Dedifferentiated amniotic fluid mesenchymal stem cell (primary cell): ENCODE results near the gene PPM1H.
"Not testable (repeated sequence)": the region's sequence is repeated elsewhere in the genome, so short reads cannot be mapped to it uniquely, and the experiment has no call there.

Experiments
- DNase-seq: peaks from one replicate; pipeline ENCODE4 v3.0.0-alpha.2; 2016; ENCODE audit errors: extremely low spot score

PPM1H gene

DNA sequence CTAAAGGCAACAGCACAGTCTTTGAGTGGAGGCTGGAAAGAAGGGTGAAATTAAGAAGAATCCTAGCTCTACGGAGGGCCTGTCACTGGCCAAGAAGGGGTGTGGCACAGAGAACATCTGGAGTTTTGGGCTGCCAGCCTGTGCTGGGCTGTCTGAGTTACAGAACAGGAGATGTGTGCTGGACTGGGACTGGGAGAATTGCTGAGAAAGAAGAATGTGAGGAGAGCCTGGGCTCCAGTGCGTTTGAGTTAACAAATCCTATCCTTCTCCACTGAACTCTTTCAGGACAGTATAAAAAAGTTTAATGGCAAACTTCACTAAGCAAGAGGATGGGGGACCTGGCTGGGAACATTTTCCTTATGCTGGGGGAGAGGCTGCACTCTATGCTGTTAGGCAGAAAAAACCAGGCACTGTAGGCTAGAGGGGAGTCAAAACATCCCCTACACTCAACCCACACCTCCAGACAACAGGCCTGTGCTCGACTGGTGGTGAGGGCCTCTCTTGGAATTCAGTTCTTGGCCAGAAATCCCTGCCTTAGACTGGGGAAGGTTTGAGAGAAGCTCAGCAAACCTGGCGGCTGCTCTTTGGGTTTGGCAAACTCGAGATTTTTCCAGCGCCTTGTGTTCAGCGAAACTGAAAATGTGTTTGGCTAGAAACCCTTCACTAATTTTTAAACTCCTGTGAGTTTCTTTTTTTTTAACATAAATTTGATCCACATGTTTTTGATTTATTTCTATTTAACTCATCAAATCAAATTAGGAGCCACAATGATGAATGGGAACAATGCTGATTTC lies 251.0 kb downstream of the PPM1H start:
- DNase-seq, result peak; percentile 68

DNA sequence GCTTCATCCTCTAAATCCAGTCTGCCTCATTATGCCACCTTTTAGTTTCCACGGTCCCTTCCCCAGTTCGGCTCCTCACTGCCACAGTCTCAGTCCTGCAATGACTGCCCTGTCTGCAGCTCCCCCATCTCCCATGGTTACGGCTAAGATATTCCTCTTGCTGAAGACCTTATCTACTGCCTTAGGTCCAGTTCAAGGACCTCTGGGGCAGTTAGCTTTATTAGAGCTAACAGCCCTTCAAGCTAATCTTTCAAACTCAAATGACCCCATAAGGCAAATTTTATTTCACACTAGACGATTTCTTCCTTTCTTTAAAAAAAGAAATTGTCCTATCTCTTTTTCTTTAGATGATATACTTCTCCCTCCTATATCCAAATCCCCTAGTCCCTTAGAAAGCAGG lies 253.6 kb downstream of the PPM1H start:
- no peak for DNase-seq

DNA sequence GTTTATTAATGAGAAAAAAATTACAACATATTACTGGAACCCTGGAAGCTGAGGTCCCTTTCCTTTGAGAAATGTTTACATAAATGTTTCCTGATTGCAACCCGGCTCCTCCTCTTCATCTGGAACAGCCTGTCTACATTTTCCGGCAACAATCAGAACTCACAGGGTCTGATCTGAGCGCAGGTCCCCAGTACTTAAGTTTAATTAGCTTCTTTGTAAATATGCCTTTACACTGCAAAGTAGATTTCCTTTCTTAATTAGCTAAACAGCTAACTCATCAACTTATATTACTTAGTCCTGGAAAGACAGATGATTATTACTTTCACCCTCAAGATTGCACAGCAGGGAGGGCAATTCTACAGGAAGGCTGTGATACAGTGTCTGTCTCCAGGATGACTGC lies 255.3 kb downstream of the PPM1H start:
- DNase-seq, result no peak

DNA sequence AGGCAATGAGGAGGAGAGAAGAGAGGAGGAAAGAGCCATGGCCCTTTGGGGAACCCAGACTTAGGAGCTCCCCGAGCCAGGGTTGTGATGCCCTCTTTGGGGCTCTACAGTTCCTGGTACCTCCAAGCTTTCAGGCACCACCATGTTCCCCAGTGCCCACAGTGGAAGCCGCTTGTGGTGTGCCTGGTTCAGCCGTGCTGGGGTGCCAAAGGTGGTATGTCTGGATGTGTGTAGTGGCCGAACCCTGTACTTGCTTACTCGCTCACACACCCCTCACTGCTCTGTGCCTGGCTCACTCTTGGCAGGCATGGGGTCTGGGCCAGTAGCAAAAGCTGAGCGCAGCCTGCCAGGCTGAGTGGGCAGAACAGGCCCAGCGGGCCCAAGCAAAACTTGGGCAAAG lies 257.6 kb downstream of the PPM1H start:
- DNase-seq, result no peak

DNA sequence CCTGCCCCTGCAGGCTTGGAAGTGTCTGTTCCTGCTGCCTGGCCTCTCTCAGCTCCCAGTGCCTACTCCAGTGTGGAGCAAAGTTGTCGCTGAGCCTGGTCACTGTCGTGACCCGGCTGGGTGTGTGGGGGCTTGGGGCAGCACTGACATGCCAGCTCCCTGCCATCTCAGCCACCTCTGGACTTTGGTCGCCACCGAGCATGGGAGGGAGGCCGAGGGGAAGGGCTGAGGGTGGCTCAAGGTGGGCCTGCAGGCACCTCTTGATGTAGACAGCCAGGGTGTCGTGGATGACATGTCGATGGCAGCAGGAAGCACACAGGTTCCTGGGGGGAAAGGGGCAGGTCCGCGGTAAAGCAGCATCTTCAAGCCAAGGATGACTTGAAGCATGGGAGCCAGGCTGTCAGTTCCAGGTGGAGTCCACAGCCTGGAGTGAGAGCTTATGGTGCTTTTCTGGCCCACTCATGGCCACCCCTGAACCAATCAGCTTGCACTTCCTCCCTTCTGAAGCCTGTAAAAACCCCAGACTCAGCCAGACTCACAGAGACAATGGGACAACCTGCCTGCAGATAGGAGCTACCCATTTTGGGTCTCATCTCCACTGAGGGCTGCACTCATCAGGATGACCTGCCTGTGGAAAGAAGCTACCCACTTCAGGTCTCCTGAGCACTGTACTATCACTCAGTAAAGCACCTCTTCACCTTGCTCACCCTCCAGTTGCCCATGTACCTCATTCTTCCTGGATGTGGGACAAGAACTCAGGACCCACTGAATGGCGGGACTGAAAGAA lies 258.2 kb downstream of the PPM1H start:
- DNase-seq, result no peak

DNA sequence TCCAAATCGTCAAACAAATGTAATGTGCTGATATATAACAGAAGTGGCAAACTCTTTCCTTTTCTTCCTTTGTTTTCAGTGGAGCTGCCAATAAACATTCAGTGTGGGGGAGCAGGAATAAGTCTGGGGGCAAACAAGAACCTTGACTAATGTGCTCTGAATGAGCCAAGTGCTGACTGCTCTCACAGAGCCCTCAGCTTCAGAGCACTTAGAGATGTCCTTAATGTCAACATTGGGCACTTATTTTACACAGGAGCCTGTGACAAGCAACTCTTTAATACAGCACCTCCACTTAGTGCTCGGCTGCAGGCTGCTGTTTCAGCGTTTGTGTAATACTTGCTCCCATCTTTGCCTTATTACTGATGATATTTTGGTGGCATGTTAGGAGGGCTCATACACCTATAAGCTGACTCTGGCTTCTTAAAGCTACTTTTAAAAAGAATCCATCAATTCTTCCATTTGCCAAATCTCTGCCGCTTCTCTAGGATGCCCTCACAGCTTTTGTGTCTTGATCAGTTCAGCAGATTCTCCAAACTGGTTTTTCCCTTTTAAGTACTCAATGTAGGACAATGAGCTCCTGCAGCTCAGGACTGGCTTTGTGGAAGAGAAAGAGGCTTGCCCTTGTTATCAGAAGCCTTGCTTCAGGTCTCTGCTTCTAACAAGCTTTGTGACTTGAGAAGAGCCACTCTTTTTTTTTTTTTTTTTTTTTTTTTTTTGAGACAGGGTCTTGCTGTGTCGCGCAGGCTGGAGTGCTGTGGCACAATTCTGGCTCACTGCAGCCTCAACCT lies 261.7 kb downstream of the PPM1H start:
- DNase-seq, result no peak

DNA sequence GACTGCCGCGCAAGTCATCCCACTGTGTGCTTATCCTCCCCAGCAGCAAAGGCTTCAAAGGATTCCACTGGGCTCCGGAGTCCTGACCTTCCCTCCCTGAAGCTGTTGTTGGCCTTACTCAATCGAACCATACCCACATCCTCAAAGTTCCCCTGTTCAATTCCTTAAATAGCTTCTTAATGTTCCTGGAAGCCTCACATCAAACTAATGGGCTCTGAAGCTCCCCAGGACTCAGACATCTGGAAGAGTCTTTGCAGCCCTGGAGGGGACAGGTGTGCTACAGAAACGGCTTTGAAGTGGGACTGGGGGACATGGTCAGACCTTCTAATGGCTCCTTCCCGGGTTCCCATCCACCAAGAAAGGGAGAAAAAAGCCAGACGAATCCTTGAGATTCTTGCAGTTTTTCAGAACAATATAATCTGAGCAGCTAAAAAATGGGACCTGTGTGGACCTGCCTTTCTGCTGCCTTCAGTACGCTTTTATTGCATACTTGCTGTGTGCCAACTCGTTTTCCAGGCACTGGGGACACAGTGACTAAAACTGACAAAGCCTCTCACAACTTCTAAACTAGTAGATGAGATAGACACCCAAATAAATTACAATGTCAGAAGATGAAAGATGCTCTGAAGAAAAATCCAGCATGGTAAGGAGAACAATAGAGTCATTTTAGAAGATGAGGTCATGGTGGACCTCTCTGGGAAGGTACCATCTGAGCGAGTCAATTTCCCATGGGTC lies 263.8 kb downstream of the PPM1H start:
- DNase-seq, result no peak

DNA sequence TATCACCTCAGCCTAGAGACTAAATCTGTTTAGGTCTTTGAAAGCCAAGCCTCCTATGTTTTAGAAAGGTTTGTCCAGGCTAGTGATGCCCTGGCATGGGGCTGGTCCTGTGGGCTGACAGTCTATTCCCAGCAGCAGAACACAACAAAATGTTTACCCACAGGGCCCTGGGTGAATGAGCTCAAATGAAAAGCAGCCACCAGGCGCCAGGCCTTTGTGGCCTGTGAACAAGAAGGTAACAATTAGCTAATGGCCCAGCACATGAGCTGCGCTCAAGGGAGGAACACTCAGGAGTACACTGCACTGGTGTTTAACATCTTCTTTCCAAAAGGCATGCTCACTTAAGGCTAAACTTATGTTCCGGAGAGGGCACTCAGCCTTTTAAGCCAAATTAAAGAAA lies 266.2 kb downstream of the PPM1H start:
- DNase-seq, result no peak

DNA sequence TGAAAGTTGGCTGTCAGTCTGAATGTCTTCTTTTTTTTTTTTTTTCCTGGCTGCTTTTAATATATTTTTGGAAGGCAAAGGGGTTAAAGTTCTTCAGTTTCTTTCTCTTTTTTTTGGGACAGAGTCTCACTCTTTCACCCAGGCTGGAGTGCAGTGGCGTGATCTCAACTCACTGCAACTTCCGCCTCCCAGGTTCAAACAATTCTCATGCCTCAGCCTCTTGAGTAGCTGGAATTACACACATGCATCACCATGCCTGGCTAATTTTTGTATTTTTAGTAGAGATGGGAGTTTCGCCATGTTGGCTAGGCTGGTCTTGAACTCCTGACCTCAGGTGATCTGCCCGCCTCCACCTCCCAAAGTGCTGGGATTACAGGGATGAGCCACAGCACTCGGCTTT lies 270.0 kb downstream of the PPM1H start:
- not testable (repeated sequence) for DNase-seq

DNA sequence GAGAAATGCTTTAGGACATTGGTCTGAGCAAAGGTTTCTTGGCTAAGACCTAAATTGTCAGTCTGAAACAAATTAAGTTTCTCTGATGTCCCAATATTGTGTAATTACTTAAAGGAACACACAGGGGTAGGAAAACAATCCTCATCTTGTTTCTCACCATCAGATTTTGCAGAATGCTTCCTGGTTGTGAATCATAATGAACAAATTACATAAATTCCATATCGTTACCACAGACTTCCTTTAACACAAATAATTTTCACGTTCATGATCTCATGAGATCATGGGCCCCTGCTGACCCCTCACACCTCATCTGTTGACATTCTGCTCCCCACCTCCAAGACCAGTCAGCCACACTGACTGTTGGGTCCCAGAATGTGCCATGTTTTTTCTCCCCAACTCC lies 274.2 kb downstream of the PPM1H start:
- DNase-seq, result no peak

DNA sequence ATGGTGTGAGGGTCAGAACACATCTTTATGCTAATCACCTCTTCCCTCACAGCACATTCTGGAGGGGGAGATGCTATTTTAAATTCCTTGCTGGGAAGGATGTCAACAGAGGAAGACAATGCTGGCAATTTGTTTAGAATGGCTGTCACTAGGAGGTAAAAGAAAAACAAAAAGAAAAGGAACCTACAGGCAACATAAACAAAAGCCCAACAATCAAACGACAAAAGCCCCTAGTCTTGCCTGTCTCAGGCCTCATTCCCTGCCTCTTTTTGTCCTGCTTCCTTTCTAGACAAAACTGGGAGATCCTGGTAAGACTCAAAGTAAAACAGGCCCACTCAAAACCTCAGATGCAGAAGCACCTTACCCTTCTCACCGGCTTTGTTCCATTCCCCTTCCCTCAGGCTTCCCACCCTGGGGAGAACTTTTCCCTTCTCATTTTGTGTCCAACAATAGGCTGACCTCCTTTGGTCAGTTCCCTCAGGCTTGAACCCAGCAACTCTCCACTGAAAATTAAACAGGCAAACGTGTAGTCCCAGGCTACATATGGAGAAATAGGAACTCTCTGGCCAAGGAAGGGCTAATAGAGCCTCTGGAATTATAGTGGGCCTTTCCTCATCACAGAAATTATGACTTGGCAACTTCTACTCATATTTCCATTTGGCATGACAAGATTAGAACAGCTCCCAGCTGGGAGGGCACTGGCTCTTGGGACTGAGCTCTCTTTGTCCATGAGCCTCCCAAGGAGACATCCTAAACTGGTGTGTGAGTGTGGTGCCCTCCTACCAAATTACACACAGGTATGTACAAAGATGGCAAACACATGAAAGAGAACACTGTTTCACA lies 275.3 kb downstream of the PPM1H start:
- DNase-seq, result no peak

DNA sequence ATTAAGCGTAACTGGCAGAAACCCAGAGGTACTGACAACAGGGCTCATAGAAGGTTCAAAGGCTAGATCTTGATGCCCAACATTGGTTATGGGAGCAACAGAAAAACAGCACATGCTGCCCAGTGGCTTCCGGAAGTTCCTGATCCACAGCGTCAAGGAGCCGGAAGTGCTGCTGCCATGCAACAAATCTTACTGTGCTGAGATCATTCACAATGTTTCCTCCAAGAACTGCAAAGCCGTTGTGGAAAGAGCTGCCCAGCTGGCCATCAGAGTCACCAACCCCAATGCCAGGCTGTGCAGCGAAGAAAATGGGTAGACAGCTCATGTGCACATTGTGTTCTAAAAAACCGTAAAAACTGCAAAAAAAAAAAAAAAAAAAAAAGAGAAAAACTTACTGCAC lies 276.0 kb downstream of the PPM1H start:
- DNase-seq, result no peak

DNA sequence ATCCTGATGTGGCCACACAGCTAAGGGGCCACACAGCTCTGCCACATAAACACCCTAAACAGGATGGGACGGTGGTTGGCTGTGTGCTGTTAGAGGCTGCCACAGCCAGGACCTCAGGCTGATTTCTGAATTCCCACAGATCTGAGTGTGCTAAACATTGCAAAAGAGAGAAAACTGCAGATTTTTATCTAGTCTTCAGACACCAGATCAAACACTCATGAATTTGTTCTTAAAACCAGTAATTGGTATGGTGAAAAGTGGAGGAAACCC lies 277.7 kb downstream of the PPM1H start:
- DNase-seq, result no peak

DNA sequence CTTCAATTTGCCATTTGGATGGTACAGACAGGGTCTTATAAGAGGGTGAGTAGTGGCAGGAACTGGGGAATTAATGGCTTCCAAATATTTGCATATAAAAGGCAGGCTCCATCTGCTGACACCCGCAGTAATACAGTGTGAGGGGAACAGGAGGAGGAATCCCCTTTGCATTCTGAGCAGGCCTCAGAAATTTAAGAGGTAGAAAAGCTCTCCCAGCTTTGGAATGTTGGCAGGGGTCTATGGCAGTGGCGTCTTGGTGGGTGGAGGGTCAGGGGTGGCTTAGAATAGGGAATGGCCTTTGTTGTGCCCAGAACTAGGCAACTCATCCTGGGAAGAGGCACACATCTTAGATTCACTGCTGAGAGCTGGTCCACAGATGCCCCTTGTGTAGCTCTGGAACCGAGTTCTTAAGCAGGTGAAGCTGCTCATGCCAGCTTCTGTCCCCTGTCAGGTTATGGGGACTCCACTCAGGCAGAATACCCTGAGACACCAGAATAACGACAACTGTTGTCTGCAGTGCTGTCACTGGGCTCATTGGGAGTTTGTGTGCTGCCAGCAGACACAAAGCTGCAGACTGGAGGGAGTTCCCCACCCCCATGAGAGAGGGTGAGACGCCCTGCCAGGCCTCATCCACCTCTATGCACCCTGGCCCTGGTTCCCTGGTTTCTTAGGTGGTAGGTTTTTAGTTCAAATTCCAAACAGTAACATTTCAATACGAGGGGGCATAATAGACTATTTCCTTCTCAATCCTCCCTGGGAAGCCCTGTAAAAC lies 278.2 kb downstream of the PPM1H start:
- DNase-seq, result no peak

DNA sequence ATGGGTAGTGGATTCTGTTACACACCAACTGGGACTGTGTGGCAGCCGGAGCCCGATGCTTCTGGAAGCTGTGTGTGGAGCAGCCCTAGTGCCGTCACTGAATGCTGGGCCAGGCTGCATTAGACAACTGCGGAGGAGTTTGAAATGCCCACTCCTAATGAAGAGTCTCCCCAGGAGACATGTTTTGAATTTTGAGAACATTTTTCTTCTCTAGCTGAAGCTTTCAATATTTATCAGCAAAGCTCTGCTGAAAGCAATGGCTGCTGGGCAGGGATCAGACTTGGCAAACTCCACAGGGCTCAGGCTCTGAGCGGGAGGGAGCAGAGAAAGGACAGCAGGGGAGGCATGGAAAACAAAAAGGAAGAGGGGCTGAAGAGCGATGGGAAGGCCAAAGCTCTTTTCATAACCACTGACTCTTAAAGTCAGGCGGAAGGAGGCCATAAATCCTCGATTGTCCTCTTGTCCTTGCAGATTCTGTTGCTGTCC lies 279.2 kb downstream of the PPM1H start:
- no peak for DNase-seq

DNA sequence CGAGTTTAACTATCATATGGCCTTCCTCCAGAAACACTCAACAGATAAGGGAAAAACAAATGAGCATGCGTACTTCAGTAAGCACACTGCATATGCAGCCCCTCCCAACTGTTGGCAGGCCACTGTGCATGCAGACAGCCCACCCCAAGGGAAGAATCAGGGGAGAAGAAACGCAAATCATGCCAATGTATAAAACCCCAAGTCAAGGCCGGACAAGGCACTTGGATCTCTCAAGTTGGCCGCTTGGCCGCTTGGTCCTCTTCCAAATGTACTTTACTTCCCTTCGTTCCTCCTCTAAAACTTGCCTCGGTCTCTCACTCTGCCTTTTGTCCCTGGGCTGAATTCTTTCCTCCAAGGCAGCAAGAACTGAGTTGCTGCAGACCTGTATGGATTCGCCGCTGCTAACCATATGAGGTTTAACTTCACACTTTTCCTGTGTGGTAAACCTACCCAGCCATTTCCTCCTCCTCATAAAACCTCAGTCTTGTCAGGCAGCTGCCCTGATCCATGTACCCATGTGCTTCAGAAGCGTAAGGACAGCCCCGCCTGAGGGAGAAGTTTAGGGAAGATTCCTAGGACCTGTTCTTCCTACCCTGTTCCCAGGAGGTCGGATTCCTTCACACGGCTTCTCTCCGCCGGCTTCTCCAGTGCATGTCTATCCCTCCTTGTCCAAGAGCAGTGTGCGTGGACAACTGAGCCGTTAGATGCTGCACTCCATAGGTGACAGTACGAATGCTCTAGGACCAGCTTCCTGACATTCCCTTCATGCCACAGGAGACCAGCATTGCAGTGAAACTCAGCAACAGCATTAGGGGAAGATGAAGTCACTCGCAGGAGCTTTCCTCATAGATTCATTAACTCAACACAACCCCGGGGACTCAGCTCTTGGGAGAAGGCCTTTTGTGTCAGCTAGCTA lies 280.4 kb downstream of the PPM1H start:
- no peak for DNase-seq

DNA sequence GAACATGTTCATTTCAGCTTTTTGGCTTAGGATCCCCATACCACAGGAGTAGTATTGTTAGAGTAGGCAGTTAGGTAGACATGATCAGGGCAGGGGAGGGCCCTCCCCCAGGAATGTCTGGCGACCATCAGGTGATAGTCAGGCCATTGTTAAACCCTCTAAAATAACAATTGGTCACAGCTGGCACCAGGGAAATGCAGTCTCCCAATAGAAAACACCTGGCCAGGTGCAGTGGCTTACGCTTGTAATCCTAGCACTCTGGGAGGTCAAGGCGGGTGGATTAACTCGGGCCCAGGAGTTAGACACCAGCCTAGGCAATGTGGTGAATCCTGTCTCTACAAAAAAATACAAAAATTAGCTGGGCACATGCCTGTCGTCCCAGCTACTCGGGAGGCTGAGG lies 281.2 kb downstream of the PPM1H start:
- no peak for DNase-seq

DNA sequence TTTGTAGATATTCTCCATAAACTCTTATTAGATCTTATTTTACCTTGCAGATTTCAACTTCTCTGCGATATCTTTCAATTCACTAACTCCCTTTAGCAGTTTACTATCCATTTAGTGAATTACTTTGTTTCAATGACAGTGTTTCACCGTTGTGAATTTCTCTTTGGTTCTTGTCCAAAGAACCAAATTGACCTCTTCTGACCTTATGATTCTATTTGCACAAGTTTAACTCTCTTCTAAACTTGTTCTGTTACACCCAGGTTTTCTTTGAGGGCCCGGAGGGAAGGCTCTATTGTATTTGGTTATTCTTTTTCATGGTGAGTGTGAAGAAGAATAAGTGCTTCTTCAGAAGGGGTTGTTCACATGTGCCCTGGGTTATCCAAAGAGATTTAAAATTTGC lies 281.6 kb downstream of the PPM1H start:
- no peak for DNase-seq

DNA sequence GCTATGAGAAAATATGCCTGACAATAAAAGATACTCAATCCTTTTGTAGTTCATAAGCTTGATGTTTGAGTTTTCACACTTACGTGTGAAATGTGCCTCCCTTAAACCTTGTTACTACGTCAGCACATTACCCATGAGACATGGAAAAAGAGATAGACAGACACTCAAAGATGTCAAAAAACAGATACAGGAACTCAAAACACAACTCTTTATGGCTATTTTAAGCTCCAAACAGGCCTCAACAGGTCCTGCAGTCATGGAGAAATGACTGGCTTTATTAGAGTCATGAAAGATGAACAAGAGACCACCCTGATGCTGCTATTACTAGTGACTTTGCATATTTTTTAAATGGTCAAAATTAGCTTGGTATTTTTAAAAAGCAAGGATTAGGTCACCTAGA lies 283.8 kb downstream of the PPM1H start:
- no peak for DNase-seq
